OCI-LY3 (cell line): ENCODE measurements around the gene ZNF140.

Experiments used
- H2AFZ ChIP-seq: fragments of 200-600, 300-600 bp; shearing (Covaris generic); 2 replicates; pipeline ENCODE4 v1.6.0; 2014; ENCODE audit warnings: antibody characterized with exemption, low read depth, low read length
- H3K27ac ChIP-seq: fragments of 200-600, 300-600 bp; sonication (generic); 2 replicates; pipeline ENCODE4 v1.5.1; 2014; ENCODE audit warnings: mild to moderate bottlenecking, low read length, moderate library complexity, mixed read lengths
- H3K27me3 ChIP-seq: fragments of 200-600, 300-600 bp; sonication (generic); 2 replicates; pipeline ENCODE4 v1.6.1; 2014; ENCODE audit warnings: low read depth, low read length, mixed read lengths
- H3K36me3 ChIP-seq: fragments of 200-600, 300-600 bp; sonication (generic); replicated peaks from 2 replicates; pipeline ENCODE3; 2014; ENCODE audit warnings: low read depth, low read length, mixed read lengths
- H3K4me1 ChIP-seq: fragments of 300-600, 200-600 bp; sonication (generic); 2 replicates; pipeline ENCODE4 v1.6.1; 2014; ENCODE audit warnings: low read length, mixed read lengths
- H3K4me2 ChIP-seq: fragments of 200-600, 300-600 bp; sonication (generic); 2 replicates; pipeline ENCODE4 v1.6.1; 2014; ENCODE audit warnings: low read length, mixed read lengths
- H3K4me3 ChIP-seq: fragments of 300-600, 200-600 bp; sonication (generic); 2 replicates; pipeline ENCODE4 v1.5.1; 2014; ENCODE audit warnings: antibody characterized with exemption, mild to moderate bottlenecking, low read length, moderate library complexity
- H3K79me2 ChIP-seq: fragments of 300-600, 200-600 bp; shearing (Covaris generic); 2 replicates; pipeline ENCODE4 v1.6.1; 2014; ENCODE audit warnings: mild to moderate bottlenecking, low read length, mixed read lengths
- H3K9ac ChIP-seq: fragments of 300-600, 200-600 bp; shearing (Covaris generic); 2 replicates; pipeline ENCODE4 v1.6.0; 2014; ENCODE audit warnings: mild to moderate bottlenecking, low read length, moderate library complexity
- H3K9me3 ChIP-seq: fragments of 200-600, 300-600 bp; shearing (Covaris generic); 2 replicates; pipeline ENCODE4 v1.6.1; 2014; ENCODE audit warnings: low read length, mixed read lengths; ENCODE audit not compliant: insufficient read depth
- H4K20me1 ChIP-seq: fragments of 200-600, 300-600 bp; sonication (generic); 2 replicates; pipeline ENCODE4 v1.6.1; 2016; ENCODE audit warnings: low read length, mixed read lengths; ENCODE audit not compliant: insufficient read depth
- CTCF ChIP-seq: fragments of 200-600, 300-600 bp; sonication (generic); IDR thresholded peaks from 2 replicates; pipeline ENCODE4 v1.5.1; 2014; ENCODE audit warnings: antibody characterized with exemption, low read length, low read depth
- EZH2phosphoT487 ChIP-seq: fragments of 200-600 bp; shearing (Covaris generic); IDR thresholded peaks from 2 replicates; pipeline ENCODE4 v1.6.1; 2018; ENCODE audit warnings: antibody characterized with exemption, mixed run types, low read depth

Gene ZNF140

GRCh38 chr12:133083345-133083744 lies 2.6 kb downstream of the ZNF140 start:
- H3K9ac ChIP-seq, result no peak overlapping the region
- TF ChIP-seq CTCF (no peak), EZH2phosphoT487 (no peak)
- H3K4me2 ChIP-seq, result no peak overlapping the region
- H3K27ac ChIP-seq, result no peak overlapping the region
- H4K20me1 ChIP-seq, result no peaks in the 10 kb centered on the region
- H3K79me2 ChIP-seq, result peaks cover 12% of the 10 kb centered on the region
- H3K36me3 ChIP-seq, result peaks cover 75% of the 10 kb centered on the region
- no peak overlapping the region for H3K4me3 ChIP-seq
- peaks cover 50% of the 10 kb centered on the region for H3K9me3 ChIP-seq
- H3K27me3 ChIP-seq, result no peaks in the 10 kb centered on the region
- no peak overlapping the region for H2AFZ ChIP-seq
- H3K4me1 ChIP-seq, result peaks cover 19% of the 10 kb centered on the region

GRCh38 chr12:133105620-133106019 lies 24.9 kb downstream of the ZNF140 start:
- H2AFZ ChIP-seq, result no peak overlapping the region
- no peak overlapping the region for H3K4me3 ChIP-seq
- H3K9me3 ChIP-seq, result peaks cover 89% of the 10 kb centered on the region
- H3K79me2 ChIP-seq, result no peaks in the 10 kb centered on the region
- peaks cover 96% of the 10 kb centered on the region for H3K36me3 ChIP-seq
- no peaks in the 10 kb centered on the region for H3K4me1 ChIP-seq
- H4K20me1 ChIP-seq, result no peaks in the 10 kb centered on the region
- H3K9ac ChIP-seq, result no peak overlapping the region
- no peaks in the 10 kb centered on the region for H3K27me3 ChIP-seq
- no peak for TF ChIP-seq CTCF
- no peak for TF ChIP-seq EZH2phosphoT487
- H3K4me2 ChIP-seq, result no peak overlapping the region
- no peak overlapping the region for H3K27ac ChIP-seq

GRCh38 chr12:133106253-133106652 lies 25.5 kb downstream of the ZNF140 start:
- Histone ChIP-seq H3K27me3 (no peaks in the 10 kb centered on the region), H3K9me3 (peaks cover 87% of the 10 kb centered on the region), H3K4me3 (no peak overlapping the region), H3K27ac (no peak overlapping the region), H3K4me1 (no peaks in the 10 kb centered on the region), H3K9ac (no peak overlapping the region), H3K4me2 (no peak overlapping the region), H2AFZ (no peak overlapping the region), H3K79me2 (no peaks in the 10 kb centered on the region), H3K36me3 (peaks cover 90% of the 10 kb centered on the region), H4K20me1 (no peaks in the 10 kb centered on the region)
- TF ChIP-seq CTCF (no peak), EZH2phosphoT487 (no peak)

GRCh38 chr12:133107121-133107520 lies 26.4 kb downstream of the ZNF140 start:
- H3K4me2 ChIP-seq, result no peak overlapping the region
- H3K9me3 ChIP-seq, result peaks cover 83% of the 10 kb centered on the region
- H3K36me3 ChIP-seq, result peaks cover 86% of the 10 kb centered on the region
- no peaks in the 10 kb centered on the region for H3K79me2 ChIP-seq
- H3K27ac ChIP-seq, result no peak overlapping the region
- H4K20me1 ChIP-seq, result no peaks in the 10 kb centered on the region
- TF ChIP-seq CTCF (no peak), EZH2phosphoT487 (no peak)
- H3K9ac ChIP-seq, result no peak overlapping the region
- no peak overlapping the region for H3K4me3 ChIP-seq
- no peaks in the 10 kb centered on the region for H3K4me1 ChIP-seq
- H2AFZ ChIP-seq, result no peak overlapping the region
- H3K27me3 ChIP-seq, result no peaks in the 10 kb centered on the region
